K562 (cell line): ENCODE measurements around the gene P2RX3.

ENCODE experiments used
- CHD2 ChIP-seq: IDR thresholded peaks from 2 replicates; pipeline ENCODE4 v1.6.1; 2011; ENCODE audit warnings: low read depth, low read length
- POLR2A ChIP-seq: fragments of 450-650 bp; conservative IDR thresholded peaks from 2 replicates; pipeline ENCODE4 v1.6.1; 2016
- RBM15 ChIP-seq: fragments of 200-400 bp; formaldehyde crosslinking; IDR thresholded peaks from 2 replicates; pipeline ENCODE4 v1.6.1; 2018; ENCODE audit warnings: mild to moderate bottlenecking, low read length, moderate library complexity; ENCODE audit not compliant: insufficient read depth
- SMARCC2 ChIP-seq: fragments of 450-650 bp; IDR thresholded peaks from 2 replicates; pipeline ENCODE4 v1.6.1; 2017; ENCODE audit warnings: antibody characterized with exemption, moderate library complexity, mild to moderate bottlenecking, low read depth
- SRF ChIP-seq, 2 experiments: fragments of 250-450, 450-650 bp in 1 of 2; sonication (Bioruptor Pico) in 1 of 2; sonication (generic) in 1 of 2; formaldehyde crosslinking; IDR thresholded peaks; 2 replicates each; pipeline versions ENCODE4 v1.5.0 to v1.5.1; 2020 to 2022; ENCODE audit warnings: mild to moderate bottlenecking in 1 of 2, missing genetic modification reagents in 1 of 2
- ZNF384 ChIP-seq: IDR thresholded peaks from 2 replicates; pipeline ENCODE4 v1.6.1; 2012; ENCODE audit warnings: low read depth, low read length, improper control_type of control experiment
- ZNF407 ChIP-seq: fragments of 450-650 bp; IDR thresholded peaks from 2 replicates; pipeline ENCODE4 v1.6.1; 2016; ENCODE audit warnings: low read depth
- TF ChIP-seq, protein P1 (sequence below), 3 experiments: IDR thresholded peaks in 2 of 3; conservative IDR thresholded peaks in 1 of 3; 2 replicates each; pipeline ENCODE4 v1.5.1; 2011 to 2012; ENCODE audit warnings: low read length in 3 of 3, mild to moderate bottlenecking in 3 of 3, control low read depth in 2 of 3, improper control_type of control experiment in 1 of 3, inconsistent platforms in 1 of 3, low read depth in 1 of 3, mixed read lengths in 1 of 3, moderate library complexity in 1 of 3; ENCODE audit not compliant: insufficient read depth in 2 of 3

DNA sequence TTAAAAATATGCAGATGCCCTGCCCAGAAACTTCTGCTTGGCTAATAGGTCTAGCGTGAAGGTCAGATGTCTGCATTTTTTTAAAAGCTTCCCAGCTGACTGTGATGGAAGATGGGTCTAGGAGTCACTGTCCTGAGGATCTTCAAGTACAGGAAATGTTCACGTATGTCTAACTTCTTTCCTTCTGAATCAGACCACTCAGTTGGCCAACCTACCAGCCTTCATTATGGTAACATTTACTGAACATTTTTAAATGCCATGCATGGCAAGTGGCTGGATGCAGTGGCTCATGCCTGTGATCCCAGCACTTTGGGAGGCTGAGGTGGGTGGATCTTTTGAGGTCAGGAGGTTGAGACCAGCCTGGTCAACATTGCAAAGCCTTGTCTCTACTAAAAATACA is 53.4 kb downstream of the P2RX3 start:
- TF ChIP-seq SRF (CRISPR knock-in tag; IDR thresholded peaks at IDR 0.05) (no peak), RBM15 (no peak), SMARCC2 (no peak), POLR2A (no peak), ZNF384 (no peak), ZNF407 (no peak), CHD2 (no peak)
- TF ChIP-seq, protein P1, sequence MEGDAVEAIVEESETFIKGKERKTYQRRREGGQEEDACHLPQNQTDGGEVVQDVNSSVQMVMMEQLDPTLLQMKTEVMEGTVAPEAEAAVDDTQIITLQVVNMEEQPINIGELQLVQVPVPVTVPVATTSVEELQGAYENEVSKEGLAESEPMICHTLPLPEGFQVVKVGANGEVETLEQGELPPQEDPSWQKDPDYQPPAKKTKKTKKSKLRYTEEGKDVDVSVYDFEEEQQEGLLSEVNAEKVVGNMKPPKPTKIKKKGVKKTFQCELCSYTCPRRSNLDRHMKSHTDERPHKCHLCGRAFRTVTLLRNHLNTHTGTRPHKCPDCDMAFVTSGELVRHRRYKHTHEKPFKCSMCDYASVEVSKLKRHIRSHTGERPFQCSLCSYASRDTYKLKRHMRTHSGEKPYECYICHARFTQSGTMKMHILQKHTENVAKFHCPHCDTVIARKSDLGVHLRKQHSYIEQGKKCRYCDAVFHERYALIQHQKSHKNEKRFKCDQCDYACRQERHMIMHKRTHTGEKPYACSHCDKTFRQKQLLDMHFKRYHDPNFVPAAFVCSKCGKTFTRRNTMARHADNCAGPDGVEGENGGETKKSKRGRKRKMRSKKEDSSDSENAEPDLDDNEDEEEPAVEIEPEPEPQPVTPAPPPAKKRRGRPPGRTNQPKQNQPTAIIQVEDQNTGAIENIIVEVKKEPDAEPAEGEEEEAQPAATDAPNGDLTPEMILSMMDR (IDR thresholded peaks at IDR 0.05 in 2 of 3, conservative IDR thresholded peaks at IDR 0.05 in 1 of 3; ENCODE audit: insufficient read depth in 2 of 3, low read depth in 1 of 3, low read length in 3 of 3): no peak
